KOPT-K1 (cell line): ENCODE data around the gene KCNIP1.

ENCODE experiments used
- H3K27ac ChIP-seq: fragments of 200-600 bp; sonication (generic); 2 replicates; pipeline ENCODE4 v1.5.1; 2016; ENCODE audit warnings: antibody characterized with exemption, mild to moderate bottlenecking, low read depth, low read length; ENCODE audit not compliant: poor library complexity, severe bottlenecking
- H3K36me3 ChIP-seq: fragments of 200-600 bp; sonication (generic); 2 replicates; pipeline ENCODE4 v1.5.1; 2017; ENCODE audit warnings: antibody characterized with exemption, mild to moderate bottlenecking, low read length, moderate library complexity; ENCODE audit not compliant: insufficient read depth
- H3K9me3 ChIP-seq: fragments of 200-600 bp; sonication (generic); 2 replicates; pipeline ENCODE4 v1.5.1; 2017; ENCODE audit warnings: antibody characterized with exemption, low read length, mild to moderate bottlenecking; ENCODE audit not compliant: insufficient read depth, poor library complexity, severe bottlenecking

Gene KCNIP1

GRCh38 chr5:170644501-170644900 lies 140.7 kb downstream of the KCNIP1 start:
- Histone ChIP-seq H3K27ac (no peak overlapping the region), H3K9me3 (no peaks in the 10 kb centered on the region), H3K36me3 (no peaks in the 10 kb centered on the region)

- H3K36me3 ChIP-seq: no peaks in the 10 kb centered on the region
These were observed 144.7 kb downstream of the KCNIP1 start for GRCh38 chr5:170648541-170648940.

GRCh38 chr5:170650850-170651249 lies 147.0 kb downstream of the KCNIP1 start:
- Histone ChIP-seq H3K27ac (no peak overlapping the region), H3K36me3 (no peaks in the 10 kb centered on the region), H3K9me3 (no peaks in the 10 kb centered on the region)

More at GRCh38 chr5:170648541-170648940, 144.7 kb downstream of the KCNIP1 start:
- H3K27ac ChIP-seq: no peak overlapping the region
- no peaks in the 10 kb centered on the region for H3K9me3 ChIP-seq

- H3K9me3 ChIP-seq: no peaks in the 10 kb centered on the region
- H3K36me3 ChIP-seq: no peaks in the 10 kb centered on the region
- H3K27ac ChIP-seq: no peak overlapping the region
These were observed 147.9 kb downstream of the KCNIP1 start for GRCh38 chr5:170651604-170652277.

- no peaks in the 10 kb centered on the region for H3K9me3 ChIP-seq
- H3K27ac ChIP-seq: no peak overlapping the region
These were observed 151.7 kb downstream of the KCNIP1 start for GRCh38 chr5:170655476-170655875.

GRCh38 chr5:170655920-170656319 lies 152.1 kb downstream of the KCNIP1 start:
- Histone ChIP-seq H3K27ac (no peak overlapping the region), H3K36me3 (no peaks in the 10 kb centered on the region), H3K9me3 (no peaks in the 10 kb centered on the region)

More at GRCh38 chr5:170655476-170655875, 151.7 kb downstream of the KCNIP1 start:
- H3K36me3 ChIP-seq: no peaks in the 10 kb centered on the region

GRCh38 chr5:170656346-170656745 lies 152.5 kb downstream of the KCNIP1 start:
- Histone ChIP-seq H3K36me3 (no peaks in the 10 kb centered on the region), H3K9me3 (no peaks in the 10 kb centered on the region), H3K27ac (no peak overlapping the region)

- Histone ChIP-seq H3K9me3 (no peaks in the 10 kb centered on the region), H3K36me3 (no peaks in the 10 kb centered on the region)
These were observed 156.7 kb downstream of the KCNIP1 start for GRCh38 chr5:170660531-170660930.

GRCh38 chr5:170662966-170663365 lies 159.1 kb downstream of the KCNIP1 start:
- no peak overlapping the region for H3K27ac ChIP-seq
- H3K36me3 ChIP-seq: no peaks in the 10 kb centered on the region
- H3K9me3 ChIP-seq: no peaks in the 10 kb centered on the region

More at GRCh38 chr5:170660531-170660930, 156.7 kb downstream of the KCNIP1 start:
- H3K27ac ChIP-seq: no peak overlapping the region

- no peaks in the 10 kb centered on the region for H3K36me3 ChIP-seq
- H3K9me3 ChIP-seq: no peaks in the 10 kb centered on the region
- no peak overlapping the region for H3K27ac ChIP-seq
These were observed 175.0 kb downstream of the KCNIP1 start for GRCh38 chr5:170678811-170679210.

GRCh38 chr5:170681013-170681433 lies 177.2 kb downstream of the KCNIP1 start:
- Histone ChIP-seq H3K36me3 (no peaks in the 10 kb centered on the region), H3K27ac (no peak overlapping the region), H3K9me3 (no peaks in the 10 kb centered on the region)

GRCh38 chr5:170691657-170692056 lies 187.8 kb downstream of the KCNIP1 start:
- no peaks in the 10 kb centered on the region for H3K36me3 ChIP-seq
- H3K9me3 ChIP-seq: no peaks in the 10 kb centered on the region
- H3K27ac ChIP-seq: no peak overlapping the region

- no peaks in the 10 kb centered on the region for H3K9me3 ChIP-seq
- H3K36me3 ChIP-seq: no peaks in the 10 kb centered on the region
- no peak overlapping the region for H3K27ac ChIP-seq
These were observed 189.9 kb downstream of the KCNIP1 start for GRCh38 chr5:170693701-170694100.

GRCh38 chr5:170694911-170695310 lies 191.1 kb downstream of the KCNIP1 start:
- H3K36me3 ChIP-seq: no peaks in the 10 kb centered on the region
- H3K9me3 ChIP-seq: no peaks in the 10 kb centered on the region
- H3K27ac ChIP-seq: no peak overlapping the region

- Histone ChIP-seq H3K36me3 (no peaks in the 10 kb centered on the region), H3K27ac (no peak overlapping the region), H3K9me3 (no peaks in the 10 kb centered on the region)
These were observed 193.2 kb downstream of the KCNIP1 start for GRCh38 chr5:170697031-170697430.

- H3K9me3 ChIP-seq: no peaks in the 10 kb centered on the region
- no peaks in the 10 kb centered on the region for H3K36me3 ChIP-seq
- H3K27ac ChIP-seq: no peak overlapping the region
These were observed 196.7 kb downstream of the KCNIP1 start for GRCh38 chr5:170700503-170700902.
